NCI-H187 (cell line): ENCODE data around the gene PDSS2.
"Not testable (repeated sequence)": the region's sequence is repeated elsewhere in the genome, so short reads cannot be mapped to it uniquely, and the experiment has no call there.

ENCODE experiments used
- DNase-seq, 2 experiments: peaks; one replicate each; lab custom pipeline; 2025; lab: John Stamatoyannopoulos, UW

PDSS2 gene

GRCh38 chr6:107161521-107161920, 297.8 kb downstream of the PDSS2 start:
- DNase-seq = no peak

- no peak for DNase-seq
Observed at GRCh38 chr6:107156617-107157016, 302.7 kb downstream of the PDSS2 start.

- DNase-seq = peak in 1 of 2 experiments; percentile 84
Observed at GRCh38 chr6:107154801-107155160, 304.6 kb downstream of the PDSS2 start.

- peak; percentile 61 to 88 for DNase-seq
Observed at GRCh38 chr6:107154131-107154800, 305.1 kb downstream of the PDSS2 start.

GRCh38 chr6:107152638-107153430, 306.5 kb downstream of the PDSS2 start:
- DNase-seq = peak in 1 of 2 experiments; percentile 37

GRCh38 chr6:107144666-107145065, 314.7 kb downstream of the PDSS2 start:
- no peak for DNase-seq

GRCh38 chr6:107144014-107144413, 315.4 kb downstream of the PDSS2 start:
- no peak for DNase-seq

GRCh38 chr6:107140581-107140980, 318.8 kb downstream of the PDSS2 start:
- no peak for DNase-seq

GRCh38 chr6:107136324-107136723, 323.0 kb downstream of the PDSS2 start:
- not testable (repeated sequence) for DNase-seq

GRCh38 chr6:107135048-107135680, 324.2 kb downstream of the PDSS2 start:
- not testable (repeated sequence) for DNase-seq

- no peak for DNase-seq
Observed at GRCh38 chr6:107132330-107132954, 326.9 kb downstream of the PDSS2 start.

- DNase-seq = no peak
Observed at GRCh38 chr6:107129370-107129925, 329.9 kb downstream of the PDSS2 start.

- no peak for DNase-seq
Observed at GRCh38 chr6:107128577-107128976, 330.8 kb downstream of the PDSS2 start.

- no peak for DNase-seq
Observed at GRCh38 chr6:107128175-107128574, 331.2 kb downstream of the PDSS2 start.

- no peak for DNase-seq
Observed at GRCh38 chr6:107125771-107126170, 333.6 kb downstream of the PDSS2 start.

- DNase-seq = no peak
Observed at GRCh38 chr6:107124934-107125348, 334.4 kb downstream of the PDSS2 start.

GRCh38 chr6:107123501-107123900, 335.9 kb downstream of the PDSS2 start:
- no peak for DNase-seq

GRCh38 chr6:107122748-107123147, 336.6 kb downstream of the PDSS2 start:
- DNase-seq = no peak

- DNase-seq = no peak
Observed at GRCh38 chr6:107121964-107122495, 337.3 kb downstream of the PDSS2 start.

GRCh38 chr6:107121266-107121665, 338.1 kb downstream of the PDSS2 start:
- DNase-seq = no peak

- DNase-seq = no peak
Observed at GRCh38 chr6:107120404-107120803, 339.0 kb downstream of the PDSS2 start.

- DNase-seq = no peak
Observed at GRCh38 chr6:107118976-107119375, 340.4 kb downstream of the PDSS2 start.
